Stimulated activated CD4-positive, alpha-beta T cell treated with anti-CD3 and anti-CD28 coated beads, Interleukin-4, amount 100 ng/mL, for 4 hours (primary cell): ENCODE data around the gene SPRY4.
"Not testable (repeated sequence)": the region's sequence is repeated elsewhere in the genome, so short reads cannot be mapped to it uniquely, and the experiment has no call there.

ENCODE experiments used
- DNase-seq, 2 experiments: peaks; one replicate each; pipeline ENCODE4 v3.0.0-alpha.2; 2020

Gene SPRY4

GRCh38 chr5:142290577-142291299, 34.1 kb downstream of the SPRY4 start:
- no peak for DNase-seq

GRCh38 chr5:142289708-142290576, 34.9 kb downstream of the SPRY4 start:
- DNase-seq = no peak

- DNase-seq = no peak
Measured at GRCh38 chr5:142287973-142288313, 36.9 kb downstream of the SPRY4 start.

GRCh38 chr5:142287096-142287972, 37.5 kb downstream of the SPRY4 start:
- no peak for DNase-seq

DNA sequence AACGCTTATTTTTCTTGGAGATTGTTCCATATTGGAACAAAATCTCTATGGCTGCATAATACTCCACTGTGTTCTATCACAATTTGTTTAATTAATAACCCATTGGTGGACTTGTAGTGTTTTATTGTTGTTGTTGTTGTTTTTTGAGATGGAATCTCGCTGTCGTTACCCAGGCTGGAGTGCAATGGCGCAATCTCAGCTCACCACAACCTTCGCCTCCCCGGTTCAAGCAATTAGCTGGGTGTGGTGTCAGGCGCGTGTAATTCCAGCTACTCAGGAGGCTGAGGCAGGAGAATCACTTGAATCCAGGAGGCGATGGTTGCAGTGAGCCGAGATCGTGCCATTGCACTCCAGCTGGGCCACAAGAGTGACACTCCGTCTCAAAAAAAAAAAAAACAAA, 38.7 kb downstream of the SPRY4 start:
- no peak for DNase-seq

DNA sequence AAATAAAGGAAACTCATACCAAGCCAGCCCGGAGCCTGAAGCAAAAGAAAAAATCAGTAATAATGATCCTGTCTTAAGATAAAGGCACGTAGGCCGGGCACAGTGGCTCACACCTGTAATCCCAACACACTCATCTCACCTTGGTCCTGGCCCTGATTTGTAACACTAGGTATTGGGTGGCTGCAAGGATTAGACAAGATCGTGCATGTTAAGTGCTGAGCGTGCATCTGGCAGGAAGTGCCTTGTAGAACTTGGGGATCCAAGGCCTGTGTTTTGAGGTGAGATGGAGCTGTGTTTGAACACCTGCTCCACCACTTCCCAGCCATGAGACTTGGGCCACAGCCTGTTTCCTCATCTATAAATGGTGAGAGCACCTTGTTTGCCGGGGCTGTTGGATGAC, 41.5 kb downstream of the SPRY4 start:
- no peak for DNase-seq

DNA sequence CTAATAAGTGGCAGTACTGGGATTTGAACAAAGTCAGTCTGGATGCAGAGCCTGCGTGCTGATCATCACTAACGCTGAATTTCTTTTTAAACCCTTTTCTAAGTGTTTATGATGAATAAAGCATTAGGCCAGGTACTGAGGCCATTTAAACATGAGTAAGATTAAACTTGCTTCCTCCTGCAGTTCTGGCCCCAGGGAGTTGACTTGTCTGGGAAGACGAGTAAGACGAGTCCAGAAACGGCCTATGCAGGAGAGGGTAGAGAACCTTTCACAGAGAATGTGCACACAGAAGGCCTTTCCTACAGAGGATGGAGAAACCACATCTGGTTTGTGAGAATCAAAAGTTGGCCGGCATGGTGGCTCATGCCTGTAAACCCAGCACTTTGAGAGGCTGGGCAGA, 42.9 kb downstream of the SPRY4 start:
- DNase-seq = no peak

- no peak for DNase-seq
Measured at GRCh38 chr5:142281008-142281367, 43.8 kb downstream of the SPRY4 start.

DNA sequence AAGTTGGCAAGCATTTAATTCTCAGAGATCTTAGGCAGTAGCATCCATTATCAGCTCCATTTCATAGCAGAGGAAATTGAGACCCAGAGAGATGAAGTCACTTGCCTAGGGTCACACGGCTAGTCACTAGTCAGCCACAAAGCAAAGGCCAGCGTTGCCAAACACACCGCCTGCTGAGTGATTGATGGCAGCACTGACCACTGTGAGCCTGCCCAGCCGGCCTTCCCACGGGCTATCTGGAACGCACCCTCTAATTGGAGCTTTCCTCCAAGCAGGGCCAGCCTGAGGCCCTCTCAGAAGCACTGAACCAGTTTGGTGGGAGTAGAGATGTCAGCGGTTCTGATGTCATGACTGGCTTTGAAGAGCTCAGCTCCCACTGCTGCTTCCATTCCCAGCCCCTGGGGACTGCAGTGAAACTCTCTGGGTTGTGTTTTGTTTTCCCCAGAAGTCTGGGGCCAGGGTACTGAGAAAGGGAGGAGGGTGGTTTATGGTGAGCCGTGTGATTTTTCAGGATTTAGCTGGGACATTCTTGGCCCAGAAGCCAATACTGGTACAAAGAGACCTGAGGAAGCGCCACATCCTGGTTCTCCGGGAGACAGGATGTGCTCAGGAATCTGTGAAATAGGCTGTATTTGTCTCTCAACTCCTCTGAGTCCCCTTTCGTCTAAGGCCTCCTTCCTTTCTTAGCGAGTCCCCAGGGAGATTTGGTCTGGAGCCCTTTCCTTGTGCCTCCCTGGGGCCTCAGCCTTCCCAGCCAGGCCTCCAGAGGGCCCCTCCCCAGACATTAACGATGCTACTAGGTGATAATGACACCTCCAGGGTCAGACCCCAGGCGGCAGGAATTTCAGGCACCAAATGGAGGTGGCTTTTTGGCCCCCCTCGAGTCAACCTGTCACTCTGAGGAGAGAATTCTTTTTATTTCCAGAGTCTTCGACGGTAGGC, 44.5 kb downstream of the SPRY4 start:
- no peak for DNase-seq

DNA sequence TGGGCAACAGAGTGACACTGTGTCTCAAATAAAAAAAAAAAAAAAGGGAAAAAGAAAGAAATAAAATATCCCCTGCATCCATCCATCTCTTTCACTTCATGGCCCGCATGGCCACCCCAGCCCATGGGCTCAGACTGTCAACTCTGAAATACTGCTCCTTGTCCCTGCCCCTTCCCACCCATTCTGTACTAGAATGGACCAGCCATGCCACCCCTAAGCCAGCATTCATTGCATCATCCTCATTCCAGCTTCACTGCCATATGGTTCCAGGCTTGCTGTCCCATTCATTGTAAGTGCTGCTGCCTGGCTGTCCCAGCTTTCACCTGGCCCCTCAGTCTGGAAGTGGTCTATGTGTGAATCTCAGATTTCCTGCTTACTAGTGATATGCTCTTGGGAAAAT, 46.2 kb downstream of the SPRY4 start:
- DNase-seq = no peak

DNA sequence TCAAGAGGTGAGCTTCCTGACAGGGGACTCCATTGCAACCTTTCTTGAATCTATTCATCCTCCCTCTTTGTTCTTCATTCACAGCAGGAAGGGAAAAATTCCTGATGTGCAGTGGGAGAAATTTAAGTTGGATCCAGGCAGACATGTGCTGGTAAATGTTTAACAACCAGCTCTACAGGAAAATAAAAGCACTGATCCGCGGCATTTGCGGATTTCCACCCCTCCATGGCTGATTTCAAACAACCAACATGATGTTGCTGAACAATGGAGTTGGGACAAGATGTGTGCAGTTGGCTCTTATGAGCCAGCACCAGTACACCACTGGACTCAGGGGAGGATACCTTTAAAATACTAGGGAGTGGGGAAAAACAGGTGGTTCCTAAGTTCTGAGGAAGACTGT, 47.0 kb downstream of the SPRY4 start:
- no peak for DNase-seq

- no peak for DNase-seq
Measured at GRCh38 chr5:142276517-142276916, 48.3 kb downstream of the SPRY4 start.

DNA sequence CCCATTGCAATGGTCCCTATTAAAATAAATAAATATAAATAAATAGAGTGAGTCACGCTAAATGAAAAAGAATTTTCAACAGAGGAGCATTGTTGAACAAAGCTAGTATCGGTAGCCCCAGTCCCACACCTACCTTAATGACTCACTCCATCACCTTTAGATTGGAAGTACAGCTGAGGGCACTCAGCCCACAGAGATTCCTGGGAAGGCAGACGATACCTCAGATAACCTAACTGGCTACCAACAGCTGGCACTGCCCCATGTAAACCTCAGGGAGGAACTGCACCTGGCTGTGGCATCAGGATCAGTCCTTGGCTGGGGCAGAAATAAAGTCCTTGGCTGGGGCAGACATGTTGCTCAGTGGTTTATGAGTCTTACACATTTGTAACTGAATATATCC, 49.3 kb downstream of the SPRY4 start:
- no peak for DNase-seq

DNA sequence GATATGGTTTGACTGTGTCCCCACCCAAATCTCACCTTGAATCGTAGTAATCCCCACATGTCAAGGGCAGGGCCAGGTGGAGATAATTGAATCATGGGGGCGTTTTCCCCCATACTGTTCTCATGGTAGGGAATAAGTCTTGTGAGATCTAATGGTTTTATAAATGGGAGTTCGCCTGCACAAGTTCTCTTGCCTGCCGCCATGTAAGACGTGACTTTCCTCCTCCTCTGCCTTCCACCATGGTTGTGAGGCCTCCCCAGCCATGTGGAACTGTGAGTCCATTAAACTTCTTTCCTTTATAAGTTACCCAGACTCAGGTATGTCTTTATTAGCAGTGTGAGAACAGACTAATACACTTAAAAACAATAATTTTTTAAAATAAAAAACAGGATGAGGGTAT, 52.2 kb downstream of the SPRY4 start:
- not testable (repeated sequence) for DNase-seq

DNA sequence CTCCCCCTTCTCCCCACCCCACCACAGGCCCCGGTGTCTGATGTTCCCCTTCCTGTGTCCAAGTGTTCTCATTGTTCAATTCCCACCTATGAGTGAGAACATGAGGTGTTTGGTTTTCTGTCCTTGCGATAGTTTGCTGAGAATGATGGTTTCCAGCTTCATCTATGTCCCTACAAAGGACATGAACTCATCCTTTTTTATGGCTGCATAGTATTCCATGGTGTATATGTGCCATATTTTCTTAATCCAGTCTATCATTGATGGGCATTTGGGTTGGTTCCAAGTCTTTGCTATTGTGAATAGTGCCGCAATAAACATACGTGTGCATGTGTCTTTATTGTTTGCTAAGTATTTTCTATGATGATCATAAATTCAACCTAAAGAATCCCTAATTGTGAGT, 60.7 kb downstream of the SPRY4 start:
- DNase-seq = not testable (repeated sequence)

GRCh38 chr5:142263346-142263745, 61.5 kb downstream of the SPRY4 start:
- no peak for DNase-seq

- DNase-seq = no peak
Measured at GRCh38 chr5:142262683-142263082, 62.1 kb downstream of the SPRY4 start.
